GM12891 (cell line): ENCODE measurements around the gene OPA3.

Experiments
- PAX5 ChIP-seq: IDR thresholded peaks from 2 replicates; pipeline ENCODE4 v1.6.1; 2011; ENCODE audit warnings: low read length, moderate library complexity, mild to moderate bottlenecking; ENCODE audit not compliant: insufficient read depth, severe bottlenecking
- POLR2A ChIP-seq: IDR thresholded peaks from 2 replicates; pipeline ENCODE4 v1.6.1; 2011; ENCODE audit warnings: low read depth, low read length, control low read depth
- SPI1 ChIP-seq: IDR thresholded peaks from 2 replicates; pipeline ENCODE4 v1.6.1; 2011; ENCODE audit warnings: low read depth, low read length, control low read depth
- TAF1 ChIP-seq: IDR thresholded peaks from 2 replicates; pipeline ENCODE4 v1.6.1; 2011; ENCODE audit warnings: low read depth, low read length, control low read depth

DNA sequence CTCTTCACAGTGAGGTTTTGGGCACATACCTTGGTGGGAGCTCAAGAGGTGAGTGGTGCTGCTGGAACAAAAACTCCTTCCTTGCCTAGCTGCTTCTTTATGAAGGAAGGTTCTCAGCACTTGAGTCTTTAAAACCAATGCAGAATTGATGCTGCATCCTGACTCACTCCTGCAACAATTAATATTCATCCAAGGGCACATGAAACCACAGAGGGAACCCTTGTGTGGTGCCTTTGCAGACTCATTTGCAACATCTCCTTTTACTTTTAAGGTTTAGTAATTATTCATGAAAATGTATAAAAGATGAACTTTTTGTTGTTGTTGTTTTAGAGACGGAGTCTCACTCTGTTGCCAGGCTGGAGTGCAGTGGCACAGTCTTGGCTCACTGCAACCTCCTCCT is 30.1 kb downstream of the OPA3 start:
- TF ChIP-seq POLR2A (no peak), TAF1 (no peak), SPI1 (no peak), PAX5 (no peak)
